Activated CD4-positive, alpha-beta T cell treated with anti-CD3 and anti-CD28 coated beads for 4 hours (primary cell): Measurements from ENCODE around the gene GNE.
"Not testable (repeated sequence)": the region's sequence is repeated elsewhere in the genome, so short reads cannot be mapped to it uniquely, and the experiment has no call there.

Experiments used
- DNase-seq, 2 donors: peaks; one replicate each; pipeline ENCODE4 v3.0.0-alpha.2; 2020

The GNE gene

GRCh38 chr9:36263683-36264082, 5.4 kb upstream of the GNE start:
- DNase-seq = no peak

DNA sequence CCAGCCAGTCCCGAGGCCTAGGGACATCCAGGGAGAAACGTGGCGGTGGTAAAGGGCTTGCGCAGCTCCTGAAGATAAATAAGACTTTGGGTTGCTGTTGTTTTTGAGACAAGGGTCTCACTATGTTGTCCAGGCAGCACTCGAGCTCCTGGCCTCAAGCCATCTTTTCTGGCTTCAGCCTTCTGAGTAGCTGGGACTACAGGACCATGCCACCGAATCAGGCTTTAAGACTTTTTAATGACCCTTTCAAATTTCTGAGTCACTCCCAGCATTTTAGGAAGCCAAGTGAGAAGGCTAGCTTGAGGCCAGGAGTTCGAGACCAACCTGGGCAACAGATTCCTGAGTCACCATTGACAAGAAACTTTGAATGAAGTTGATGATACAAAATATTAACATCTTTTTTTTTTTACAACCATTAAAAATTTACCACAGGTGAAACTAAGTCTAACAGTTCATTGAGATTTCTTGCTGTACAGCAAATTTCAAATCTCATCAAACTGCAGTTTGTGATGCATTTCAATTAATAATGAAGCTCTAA, 817 bp upstream of the GNE start:
- DNase-seq = no peak

GRCh38 chr9:36251428-36251827, 6.8 kb downstream of the GNE start:
- DNase-seq = no peak

- DNase-seq = no peak
Measured at GRCh38 chr9:36250079-36250478, 8.2 kb downstream of the GNE start.

- no peak for DNase-seq
Measured at GRCh38 chr9:36249189-36249588, 9.1 kb downstream of the GNE start.

DNA sequence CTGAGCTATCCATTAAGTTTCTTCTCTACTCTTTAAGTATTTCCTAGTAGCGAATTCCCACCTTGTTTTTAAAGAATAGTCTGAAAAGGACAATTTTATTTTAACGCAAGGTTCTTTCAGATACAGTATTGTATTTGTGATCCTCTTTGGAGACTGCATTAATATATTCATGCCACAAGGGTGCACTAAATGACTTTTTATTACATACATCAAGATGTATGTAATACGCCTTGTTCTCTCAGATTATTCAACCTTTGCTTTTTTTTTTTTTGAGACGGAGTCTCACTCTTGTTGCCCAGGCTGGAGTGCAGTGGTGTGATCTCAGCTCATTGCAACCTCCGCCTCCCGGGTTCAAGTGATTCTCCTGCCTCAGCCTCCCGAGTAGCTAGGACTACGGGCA, 10.2 kb downstream of the GNE start:
- DNase-seq = not testable (repeated sequence)

GRCh38 chr9:36247356-36247755, 10.9 kb downstream of the GNE start:
- no peak for DNase-seq

DNA sequence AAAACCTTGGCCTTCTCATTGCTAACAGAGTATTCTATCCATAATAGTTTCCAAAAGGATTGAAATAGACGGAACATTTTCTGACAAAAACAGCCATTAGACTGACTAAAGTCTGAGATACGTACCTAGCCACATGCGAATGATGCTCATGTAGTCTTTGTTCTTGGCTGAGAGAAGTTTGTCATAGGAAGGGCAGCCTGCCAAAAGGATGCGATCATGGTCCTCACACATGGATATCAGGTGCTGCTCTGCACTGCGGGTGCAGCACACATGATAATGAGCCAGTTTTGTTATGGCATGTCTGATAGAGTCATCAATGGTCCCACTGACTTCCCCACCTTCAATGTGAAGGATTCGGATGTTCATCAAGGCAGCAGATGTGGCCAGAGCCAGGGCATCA, 12.3 kb downstream of the GNE start:
- no peak for DNase-seq

DNA sequence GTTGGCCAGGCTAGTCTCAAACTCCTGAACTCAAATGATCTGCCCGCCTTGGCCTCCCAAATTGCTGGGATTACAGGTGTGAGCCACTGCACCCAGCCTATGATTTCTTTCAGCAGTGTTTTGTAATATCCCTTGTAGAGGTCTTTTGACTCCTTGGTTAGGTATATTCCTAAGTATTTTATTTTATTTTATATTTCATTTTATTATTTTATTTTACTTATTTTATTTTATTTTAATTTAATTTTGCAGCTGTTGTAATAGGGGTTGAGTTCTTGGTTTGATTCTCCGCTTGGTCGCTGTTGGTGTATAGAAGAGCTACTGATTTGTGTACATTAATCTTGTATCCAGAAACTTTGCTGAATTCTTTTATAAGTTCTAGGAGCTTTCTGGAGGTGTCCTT, 18.6 kb downstream of the GNE start:
- DNase-seq = not testable (repeated sequence)

DNA sequence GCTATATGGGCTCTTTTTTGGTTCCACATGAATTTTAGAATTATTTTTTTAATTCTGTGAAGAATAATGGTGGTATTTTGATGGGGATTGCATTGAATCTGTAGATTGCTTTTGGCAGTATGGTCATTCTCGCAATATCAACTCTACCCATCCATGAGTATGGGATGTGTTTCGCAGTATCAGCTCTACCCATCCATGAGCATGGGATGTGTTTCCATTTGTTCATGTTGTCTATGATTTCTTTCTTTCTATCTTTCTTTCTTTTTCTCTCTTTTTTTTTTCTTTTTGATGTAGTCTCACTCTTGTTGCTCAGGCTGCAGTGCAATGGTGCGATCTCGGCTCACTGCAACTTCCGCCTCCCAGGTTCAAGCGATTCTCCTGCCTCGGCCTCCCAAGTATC, 19.0 kb downstream of the GNE start:
- DNase-seq = not testable (repeated sequence)

GRCh38 chr9:36237230-36237629, 21.0 kb downstream of the GNE start:
- no peak for DNase-seq

DNA sequence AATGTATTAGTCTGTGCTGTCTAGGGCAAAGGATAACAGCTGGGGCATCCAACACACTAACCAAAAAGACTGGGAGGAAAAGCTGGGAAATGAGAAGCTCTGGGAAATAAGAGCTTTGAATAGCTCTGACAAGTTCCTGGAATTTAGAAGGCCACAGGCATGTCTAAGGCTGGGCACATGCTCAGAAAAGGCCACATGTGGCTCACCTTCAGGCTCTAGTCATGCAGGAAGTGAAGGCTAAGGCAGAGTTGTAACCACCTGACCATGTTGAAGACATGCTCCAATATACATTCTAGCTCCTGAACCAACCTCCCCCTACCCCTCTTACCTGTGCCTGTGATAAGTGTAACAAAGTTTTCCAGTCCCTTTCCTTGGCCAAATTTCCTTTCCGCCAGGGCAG, 35.8 kb downstream of the GNE start:
- DNase-seq = no peak

DNA sequence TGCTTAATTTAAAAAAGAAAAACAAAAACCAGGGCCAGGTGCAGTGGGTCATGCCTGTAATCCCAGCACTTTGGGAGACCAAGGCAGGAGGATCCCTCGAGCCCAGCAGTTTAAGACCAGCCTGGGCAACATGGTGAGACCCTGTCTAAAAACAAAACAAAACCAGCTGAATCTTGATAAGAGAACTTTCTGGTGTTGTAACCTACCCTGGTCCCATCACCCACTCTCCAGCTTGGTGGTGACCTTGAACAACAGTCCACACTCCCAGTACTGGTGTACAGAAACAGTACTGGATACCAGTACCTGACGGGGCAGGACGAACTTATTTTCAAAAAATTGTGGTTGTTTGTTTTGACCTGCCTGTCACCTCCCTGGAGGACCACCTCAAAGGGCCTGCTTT, 36.6 kb downstream of the GNE start:
- no peak for DNase-seq

DNA sequence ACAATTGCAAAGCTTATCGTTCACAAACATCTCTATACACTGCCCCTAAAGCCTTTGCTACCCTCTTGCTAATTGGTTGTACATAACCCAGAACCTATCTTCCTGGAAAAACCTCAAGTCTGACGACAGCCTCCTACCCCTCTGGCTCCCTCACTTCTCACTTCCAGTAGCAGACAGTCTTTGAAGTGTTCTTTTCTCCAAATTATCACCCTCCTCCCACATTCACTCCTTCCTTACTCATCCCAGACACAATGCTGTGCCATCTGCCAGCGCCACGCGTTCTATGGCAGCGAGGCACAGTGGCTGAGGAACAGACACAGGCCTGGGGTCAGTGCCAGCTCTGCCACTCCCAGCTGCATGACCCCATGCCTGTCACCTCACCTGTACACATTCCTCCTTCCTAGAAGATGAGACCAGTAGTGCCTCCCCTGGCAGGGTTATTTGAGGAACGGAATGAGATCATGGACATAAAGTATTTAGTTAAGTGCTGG, 39.8 kb downstream of the GNE start:
- DNase-seq = no peak

DNA sequence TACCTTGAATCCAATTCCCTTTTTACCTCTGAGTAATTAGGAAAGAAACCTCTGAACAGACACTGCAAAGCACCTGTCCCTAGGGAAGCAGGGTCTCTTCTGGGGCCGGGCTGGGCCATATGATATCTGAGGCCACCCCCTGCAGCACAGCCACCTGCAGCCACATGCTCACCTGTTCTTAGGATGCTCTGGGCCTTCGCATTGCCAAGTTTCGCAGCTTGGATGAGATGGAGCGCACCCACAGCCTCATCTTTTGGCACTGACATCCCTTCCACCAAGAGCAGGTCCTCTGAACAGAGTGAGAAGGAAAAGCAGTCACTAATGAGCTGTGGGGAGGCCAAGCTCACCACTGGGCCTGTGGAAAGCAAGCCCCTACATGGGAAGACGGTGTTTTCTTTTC, 40.2 kb downstream of the GNE start:
- no peak for DNase-seq

GRCh38 chr9:36217256-36217968, 40.8 kb downstream of the GNE start:
- no peak for DNase-seq

DNA sequence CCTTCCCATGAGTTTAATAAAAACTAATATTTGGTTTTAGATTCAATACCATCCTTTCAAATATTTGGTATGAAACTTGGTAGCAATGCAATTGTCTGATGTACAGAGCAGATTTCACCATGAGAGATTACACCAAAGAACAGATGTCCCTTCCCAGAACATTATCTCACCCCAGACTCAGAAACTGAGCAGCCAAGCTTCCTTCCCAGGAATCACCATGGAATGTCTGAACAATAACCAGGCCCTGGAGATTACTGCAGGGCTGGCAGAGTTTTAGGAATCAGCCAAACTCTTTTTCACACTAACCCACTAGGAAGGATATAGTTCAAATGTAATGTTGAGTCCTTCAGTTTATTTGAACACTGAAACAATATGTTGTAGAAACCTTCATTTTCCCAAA, 43.7 kb downstream of the GNE start:
- no peak for DNase-seq

- DNase-seq = no peak
Measured at GRCh38 chr9:36213989-36214388, 44.3 kb downstream of the GNE start.

GRCh38 chr9:36213387-36213786, 44.9 kb downstream of the GNE start:
- no peak for DNase-seq

GRCh38 chr9:36211510-36211909, 46.7 kb downstream of the GNE start:
- no peak for DNase-seq

GRCh38 chr9:36210722-36211121, 47.5 kb downstream of the GNE start:
- no peak for DNase-seq

- no peak for DNase-seq
Measured at GRCh38 chr9:36208521-36209253, 49.6 kb downstream of the GNE start.

GRCh38 chr9:36207546-36208012, 50.7 kb downstream of the GNE start:
- peak in 1 of 2 donors; percentile 7 for DNase-seq

DNA sequence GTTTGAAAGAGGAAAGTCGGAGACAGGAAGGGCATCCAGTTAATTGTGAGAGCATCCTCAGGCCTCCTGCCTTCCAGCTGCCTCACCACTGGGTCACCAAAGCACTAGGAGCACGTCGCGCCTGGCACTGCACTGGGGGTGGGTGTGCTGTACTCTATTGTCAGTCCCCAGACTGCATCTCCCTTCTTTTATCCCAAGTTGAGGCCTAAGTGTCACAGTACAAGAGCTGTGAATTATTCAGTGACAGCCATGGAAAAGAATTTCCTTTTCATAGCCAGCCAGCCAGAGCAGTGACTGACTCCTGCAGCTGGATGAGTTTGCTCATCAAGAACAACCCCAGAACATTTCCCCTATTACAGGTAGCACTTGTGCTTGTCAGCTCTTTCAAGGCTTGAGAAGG, 51.2 kb downstream of the GNE start:
- DNase-seq = no peak
